ENCODE data around the gene EXOC4.

GRCh38 chr7:133846203-133846945 is 593.5 kb downstream of the EXOC4 start:
- TF ChIP-seq POLR2A (IDR thresholded peaks at IDR 0.05): no peak
- no peak for TF ChIP-seq CTCF (IDR thresholded peaks at IDR 0.05)
- TF ChIP-seq POLR2AphosphoS5 (IDR thresholded peaks at IDR 0.05): no peak

Data from transverse colon (tissue), 4 donors.